Adrenal gland (tissue), 5 donors: Measurements from ENCODE around the gene SRGAP2C.
"Not testable (repeated sequence)": the region's sequence is repeated elsewhere in the genome, so short reads cannot be mapped to it uniquely, and the experiment has no call there.

Experiments
- CTCF ChIP-seq, 6 experiments: fragments of 450-650 bp in 4 of 6; fragments of 200-600 bp in 2 of 6; sonication (generic) in 1 of 6; IDR thresholded peaks; 1 replicate in 5 of 6; 2 replicates in 1 of 6; pipeline versions ENCODE4 v1.5.1 to v1.8.0; 2016 to 2021; ENCODE audit warnings: antibody characterized with exemption in 6 of 6, mild to moderate bottlenecking in 2 of 6, moderate library complexity in 1 of 6
- POLR2A ChIP-seq, 2 donors: fragments of 450-650 bp; IDR thresholded peaks; one replicate each; pipeline ENCODE4 v1.6.1; 2017; ENCODE audit warnings: antibody characterized with exemption in 2 of 2, mild to moderate bottlenecking in 2 of 2, moderate library complexity in 1 of 2
- donor health status: DM: no; HTN: no; CAD: no.

- TF ChIP-seq CTCF, POLR2A (IDR thresholded peaks at IDR 0.05): not testable (repeated sequence)
Observed at GRCh38 chr1:121397101-121397500, 212.3 kb downstream of the SRGAP2C start.
